Bronchial epithelial cell (primary cell): ENCODE results near the gene ETNK2. TPM values are rescaled to one million over a fixed set of nuclear protein-coding genes. Genes with fewer than 3 reads are reported as not detected.

Experiments
- DNase-seq: peaks from one replicate; pipeline ENCODE4 v3.0.0-alpha.2; 2010; ENCODE audit warnings: low read depth
- FAIRE-seq: peaks from 2 replicates; lab custom pipeline; 2011; peaks lifted over from hg19 to GRCh38; lab: Jason Lieb, UNC
- H3K27me3 ChIP-seq: 2 replicates; pipeline ENCODE4 v1.5.1; 2011; ENCODE audit warnings: low read length; ENCODE audit not compliant: control insufficient read depth, insufficient read depth
- H3K36me3 ChIP-seq: 2 replicates; pipeline ENCODE4 v1.5.1; 2011; ENCODE audit warnings: low read length; ENCODE audit not compliant: control insufficient read depth, insufficient read depth
- H3K4me3 ChIP-seq: 2 replicates; pipeline ENCODE4 v1.5.1; 2011; ENCODE audit warnings: mild to moderate bottlenecking, low read depth, low read length, control low read depth
- CTCF ChIP-seq: IDR thresholded peaks from 2 replicates; pipeline ENCODE4 v1.5.1; 2011; ENCODE audit warnings: mild to moderate bottlenecking, moderate library complexity, low read length, control low read depth, inconsistent platforms; ENCODE audit not compliant: insufficient read depth, severe bottlenecking
- total RNA-seq: library from RNA; depleted of rRNA; stranded (reverse); fragments of >200 nt; gene quantifications from 2 replicates; pipeline ENCODE4 v1.2.1, GENCODE V29; 2014

ETNK2 gene
- total RNA-seq, 1 donor from 2014 or later = 58.7 TPM

DNA sequence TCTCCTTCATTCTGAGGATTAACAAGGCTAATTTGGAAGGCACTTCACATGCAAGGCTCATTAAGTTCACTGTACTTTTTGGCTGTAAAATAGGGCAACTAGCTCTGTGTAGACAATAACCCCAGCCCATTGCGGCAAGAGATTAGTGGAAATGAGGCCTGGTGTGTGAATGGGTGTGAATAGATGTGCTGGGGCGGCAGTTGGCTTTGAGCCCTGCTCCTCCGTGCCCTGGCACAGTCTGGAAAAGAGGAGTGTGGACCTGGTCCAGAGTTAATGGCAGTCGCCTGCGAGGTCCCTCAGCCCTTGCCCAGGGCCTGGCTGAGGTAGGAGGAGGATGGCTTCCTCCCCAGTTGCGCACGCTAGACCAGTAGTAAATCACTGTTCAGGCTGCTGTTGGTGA is 39.6 kb upstream of the ETNK2 start:
- no peak for TF ChIP-seq CTCF
- no peak overlapping the region for H3K4me3 ChIP-seq
- no peaks in the 10 kb centered on the region for H3K27me3 ChIP-seq
- no peak for DNase-seq
- no peak for FAIRE-seq
- H3K36me3 ChIP-seq = no peaks in the 10 kb centered on the region

DNA sequence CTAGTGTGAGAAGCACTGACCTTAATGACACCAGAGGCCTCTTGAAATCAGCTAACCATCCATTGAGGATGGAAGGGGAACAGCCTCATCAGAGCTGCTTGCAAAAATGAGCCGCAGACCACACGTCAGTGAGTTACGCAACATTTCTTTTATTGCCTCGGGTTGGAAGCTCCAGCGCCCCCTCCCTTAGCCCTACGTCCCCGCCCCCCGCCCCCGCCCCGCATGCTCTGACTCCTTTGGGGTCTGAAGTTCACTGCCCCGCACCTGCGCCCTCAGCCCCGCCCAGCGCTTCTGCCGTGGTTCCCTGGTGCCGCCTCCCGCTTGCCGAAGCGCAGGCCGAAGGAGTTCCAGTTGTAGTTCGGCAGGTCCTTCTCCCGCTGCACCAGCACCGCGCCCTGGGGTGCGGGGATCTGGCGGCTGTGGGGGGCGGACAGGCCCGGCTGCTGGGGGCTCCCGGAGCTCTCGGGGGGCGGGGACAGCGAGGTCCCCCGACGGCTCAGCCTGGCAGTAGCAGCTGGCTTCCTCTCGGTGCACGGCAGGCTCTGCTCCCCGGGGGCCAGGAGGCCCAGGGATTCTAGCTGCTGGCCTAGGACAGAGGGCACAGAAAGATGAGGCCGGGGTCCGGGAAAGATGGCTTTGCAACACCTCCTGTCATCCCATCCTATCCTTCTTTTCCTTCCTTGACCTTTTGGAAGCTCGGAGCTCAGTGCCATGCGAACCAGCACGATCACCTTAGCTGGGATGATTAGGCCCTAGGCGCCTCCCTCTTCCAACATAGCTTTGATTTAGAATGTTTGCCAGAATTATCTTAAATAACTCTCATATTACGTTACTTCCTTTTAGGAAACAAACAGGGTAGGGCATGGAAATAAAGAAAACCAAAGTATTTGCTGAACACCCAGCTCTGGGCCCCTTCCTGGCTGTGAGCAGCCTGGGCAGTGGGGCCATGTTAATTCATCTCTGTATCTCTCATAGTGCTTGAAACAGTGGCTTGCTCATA is 38.7 kb upstream of the ETNK2 start:
- H3K4me3 ChIP-seq = no peak overlapping the region
- TF ChIP-seq CTCF = no peak
- H3K36me3 ChIP-seq = no peaks in the 10 kb centered on the region
- FAIRE-seq (no peak), DNase-seq (peak; percentile 54)
- H3K27me3 ChIP-seq = no peaks in the 10 kb centered on the region

- no peaks in the 10 kb centered on the region for H3K36me3 ChIP-seq
- no peak for TF ChIP-seq CTCF
- no peaks in the 10 kb centered on the region for H3K27me3 ChIP-seq
- no peak for DNase-seq
- H3K4me3 ChIP-seq = no peak overlapping the region
- FAIRE-seq = no peak
Measured at GRCh38 chr1:204188959-204189639, 37.3 kb upstream of the ETNK2 start.

DNA sequence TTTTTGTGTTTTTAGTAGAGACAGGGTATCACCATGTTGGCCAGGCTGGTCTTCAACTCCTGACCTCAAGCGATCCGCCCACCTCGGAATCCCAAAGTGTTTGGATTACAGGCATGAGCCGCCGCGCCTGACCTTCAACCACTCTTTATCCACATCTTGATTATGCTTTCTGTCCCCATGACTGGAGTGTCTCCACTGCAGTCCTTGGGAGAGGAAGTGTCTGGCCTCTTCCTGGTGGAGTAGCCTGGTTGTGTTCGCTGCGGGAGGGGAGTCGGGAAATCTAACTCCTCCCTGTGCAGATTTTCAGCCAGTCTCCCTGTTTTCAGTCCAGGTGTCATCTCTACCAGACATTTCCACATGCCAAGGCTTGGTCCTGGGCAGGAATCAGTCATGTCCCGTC is 34.8 kb upstream of the ETNK2 start:
- FAIRE-seq (no peak), DNase-seq (no peak)
- Histone ChIP-seq H3K36me3 (no peaks in the 10 kb centered on the region), H3K27me3 (no peaks in the 10 kb centered on the region), H3K4me3 (no peak overlapping the region)
- TF ChIP-seq CTCF = no peak

- DNase-seq (no peak), FAIRE-seq (peak; percentile 93)
- Histone ChIP-seq H3K36me3 (no peaks in the 10 kb centered on the region), H3K27me3 (peaks cover 2% of the 10 kb centered on the region), H3K4me3 (no peak overlapping the region)
- no peak for TF ChIP-seq CTCF
Measured at GRCh38 chr1:204181116-204181515, 29.3 kb upstream of the ETNK2 start.
